Coronary artery (tissue), 2 donors: ENCODE measurements around the gene SART3.

Experiments
- DNase-seq: peaks from one replicate; pipeline ENCODE4 v3.0.0-alpha.2; 2017; ENCODE audit warnings: low spot score
- H3K27ac ChIP-seq, 2 donors: fragments of 200-600 bp; sonication (generic); one replicate each; pipeline ENCODE4 v1.5.1; 2016 to 2019
- H3K4me3 ChIP-seq: fragments of 200-600 bp; sonication (generic); 2 replicates; pipeline ENCODE4 v1.5.1; 2016; ENCODE audit warnings: mild to moderate bottlenecking, moderate library complexity
- TF ChIP-seq, protein P1 (sequence below): fragments of 200-600 bp; sonication (generic); IDR thresholded peaks from one replicate; pipeline ENCODE4 v1.5.1; 2019; ENCODE audit warnings: antibody characterized with exemption

The SART3 gene

DNA sequence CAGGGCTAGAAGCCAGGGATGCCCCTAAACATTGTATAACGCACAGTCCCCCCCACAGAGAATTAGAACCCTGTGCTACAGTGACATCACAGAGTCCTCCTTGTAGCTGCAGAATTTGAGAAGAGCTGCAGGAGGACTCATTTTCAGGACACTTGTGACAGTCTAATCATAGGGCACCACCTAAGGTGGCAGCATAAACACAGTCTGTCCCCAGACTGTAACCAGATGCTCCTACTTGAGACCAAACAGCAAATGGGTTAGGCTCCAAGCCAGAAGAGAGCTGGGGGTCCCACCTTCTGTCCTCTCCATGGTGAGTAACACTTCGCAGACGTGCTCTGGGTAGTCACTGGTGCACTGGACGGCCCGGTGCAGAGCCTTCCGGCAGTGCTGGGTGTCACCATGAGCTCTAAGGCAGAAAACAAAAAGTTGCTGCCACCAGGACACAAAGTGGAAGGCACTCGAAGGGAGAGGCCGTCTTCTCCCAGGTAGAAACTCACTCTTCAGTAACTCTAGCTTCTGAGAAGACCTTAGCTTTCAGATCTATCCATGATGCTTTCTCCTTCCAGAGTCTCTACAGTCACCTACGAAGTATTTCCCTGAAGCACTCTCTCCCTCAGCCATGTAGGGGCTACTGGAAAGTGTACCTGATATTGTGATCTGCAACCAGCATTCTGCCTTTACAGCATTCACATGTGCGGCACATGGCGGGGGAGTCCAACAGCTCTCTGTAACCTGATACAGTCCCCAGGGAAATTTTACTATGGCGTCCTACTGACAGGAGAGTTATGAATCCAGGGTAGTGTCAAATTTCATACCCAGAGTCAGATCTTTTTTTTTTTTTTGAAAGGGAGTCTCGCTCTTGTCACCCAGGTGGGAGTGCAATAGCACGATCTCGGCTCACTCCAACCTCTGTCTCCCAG lies 28.8 kb downstream of the SART3 start:
- no peak overlapping the region for H3K27ac ChIP-seq
- H3K4me3 ChIP-seq = no peak overlapping the region
- DNase-seq = no peak
- TF ChIP-seq, protein P1, sequence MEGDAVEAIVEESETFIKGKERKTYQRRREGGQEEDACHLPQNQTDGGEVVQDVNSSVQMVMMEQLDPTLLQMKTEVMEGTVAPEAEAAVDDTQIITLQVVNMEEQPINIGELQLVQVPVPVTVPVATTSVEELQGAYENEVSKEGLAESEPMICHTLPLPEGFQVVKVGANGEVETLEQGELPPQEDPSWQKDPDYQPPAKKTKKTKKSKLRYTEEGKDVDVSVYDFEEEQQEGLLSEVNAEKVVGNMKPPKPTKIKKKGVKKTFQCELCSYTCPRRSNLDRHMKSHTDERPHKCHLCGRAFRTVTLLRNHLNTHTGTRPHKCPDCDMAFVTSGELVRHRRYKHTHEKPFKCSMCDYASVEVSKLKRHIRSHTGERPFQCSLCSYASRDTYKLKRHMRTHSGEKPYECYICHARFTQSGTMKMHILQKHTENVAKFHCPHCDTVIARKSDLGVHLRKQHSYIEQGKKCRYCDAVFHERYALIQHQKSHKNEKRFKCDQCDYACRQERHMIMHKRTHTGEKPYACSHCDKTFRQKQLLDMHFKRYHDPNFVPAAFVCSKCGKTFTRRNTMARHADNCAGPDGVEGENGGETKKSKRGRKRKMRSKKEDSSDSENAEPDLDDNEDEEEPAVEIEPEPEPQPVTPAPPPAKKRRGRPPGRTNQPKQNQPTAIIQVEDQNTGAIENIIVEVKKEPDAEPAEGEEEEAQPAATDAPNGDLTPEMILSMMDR = no peak

DNA sequence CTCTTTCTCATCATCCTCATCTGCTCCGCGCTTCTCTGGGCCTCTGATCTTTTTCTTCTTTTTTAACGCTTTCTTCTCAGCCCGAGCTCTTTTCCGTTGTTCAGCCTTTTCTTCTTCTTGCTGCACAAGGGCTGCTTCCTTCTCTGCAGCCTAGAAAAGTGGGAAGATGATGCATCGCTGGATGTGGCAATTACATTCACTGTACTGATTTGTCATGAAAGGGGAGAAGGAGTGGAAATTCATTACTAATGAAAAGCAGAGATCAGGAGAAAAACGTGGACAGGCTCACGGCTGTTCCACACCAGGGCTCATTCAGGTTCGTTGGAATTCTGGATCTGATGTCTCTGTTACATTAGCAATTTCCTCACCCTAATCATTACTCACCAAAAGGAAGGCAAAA lies 30.8 kb downstream of the SART3 start:
- TF ChIP-seq, protein P1 = no peak
- no peak for DNase-seq
- Histone ChIP-seq H3K27ac (no peak overlapping the region), H3K4me3 (no peak overlapping the region)

DNA sequence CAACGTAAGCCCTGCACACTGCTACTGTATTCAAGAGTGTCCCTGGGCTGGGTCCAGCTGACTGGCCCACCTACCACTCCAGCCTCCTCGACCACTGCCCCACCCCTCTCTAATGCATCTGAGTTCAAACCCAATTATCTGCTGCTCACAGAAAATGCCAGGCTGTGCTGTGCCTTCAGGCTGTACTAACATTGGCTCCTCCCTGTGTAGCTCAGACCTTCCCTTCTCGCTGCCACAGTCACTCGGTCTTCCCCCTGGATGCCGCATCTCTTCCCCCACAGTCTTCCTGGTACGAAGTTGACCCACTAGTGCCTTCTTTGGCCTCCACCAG lies 33.8 kb downstream of the SART3 start:
- Histone ChIP-seq H3K27ac (no peak overlapping the region), H3K4me3 (no peak overlapping the region)
- TF ChIP-seq, protein P1 = no peak
- no peak for DNase-seq

DNA sequence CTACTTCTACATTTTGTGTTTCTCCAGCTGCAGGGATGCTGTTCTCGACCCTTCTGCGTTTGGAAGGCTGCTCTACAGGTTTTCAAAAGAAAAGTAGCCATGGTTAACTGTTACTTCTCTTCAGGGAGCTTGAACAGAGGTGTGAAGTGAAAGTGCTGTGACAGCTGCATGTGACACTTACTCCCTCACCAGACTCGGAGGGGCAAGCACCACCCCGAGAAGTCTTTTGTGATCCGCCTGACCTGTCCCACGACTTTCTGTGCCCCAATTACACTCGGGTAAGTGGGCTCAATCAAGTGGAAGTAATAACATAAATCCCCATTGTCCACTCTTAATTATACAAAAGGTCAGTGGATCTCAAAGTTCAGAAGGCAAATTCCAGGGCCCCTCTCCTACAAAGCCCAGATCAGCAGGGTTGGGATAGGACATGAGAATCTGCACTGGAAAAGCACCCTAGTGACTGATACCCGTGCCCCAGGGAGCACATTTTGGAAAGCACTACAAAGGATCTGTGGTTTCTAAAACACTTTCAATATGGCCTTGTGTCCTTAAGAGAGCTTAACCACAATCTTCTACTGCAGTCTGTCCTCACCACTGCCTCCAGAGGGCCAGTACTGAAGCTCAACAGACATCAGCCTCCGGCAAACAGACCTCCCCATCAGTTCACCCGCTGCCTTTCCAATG lies 34.3 kb downstream of the SART3 start:
- Histone ChIP-seq H3K27ac (no peak overlapping the region), H3K4me3 (no peak overlapping the region)
- no peak for DNase-seq
- TF ChIP-seq, protein P1 = no peak

DNA sequence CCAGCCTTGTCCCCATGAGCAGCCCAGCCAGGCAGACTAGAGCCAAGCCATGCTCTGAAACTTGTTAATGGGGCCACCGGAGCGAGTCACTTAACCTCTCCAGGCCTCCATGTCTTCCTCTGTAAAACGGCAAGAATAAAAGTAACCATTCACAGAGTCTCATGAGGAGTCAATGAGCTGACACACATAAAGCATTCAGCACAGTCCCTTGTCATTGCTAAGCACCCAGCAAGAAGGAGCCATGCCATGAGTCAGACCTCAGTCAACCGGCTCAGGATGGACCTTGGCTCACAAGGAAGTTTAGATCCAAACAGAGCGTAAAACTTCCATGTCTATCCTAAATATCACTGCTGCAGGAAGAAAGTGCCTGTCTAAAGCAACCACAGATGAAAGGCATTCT lies 35.3 kb downstream of the SART3 start:
- DNase-seq = no peak
- H3K27ac ChIP-seq = no peak overlapping the region
- H3K4me3 ChIP-seq = no peak overlapping the region
- TF ChIP-seq, protein P1 = no peak

DNA sequence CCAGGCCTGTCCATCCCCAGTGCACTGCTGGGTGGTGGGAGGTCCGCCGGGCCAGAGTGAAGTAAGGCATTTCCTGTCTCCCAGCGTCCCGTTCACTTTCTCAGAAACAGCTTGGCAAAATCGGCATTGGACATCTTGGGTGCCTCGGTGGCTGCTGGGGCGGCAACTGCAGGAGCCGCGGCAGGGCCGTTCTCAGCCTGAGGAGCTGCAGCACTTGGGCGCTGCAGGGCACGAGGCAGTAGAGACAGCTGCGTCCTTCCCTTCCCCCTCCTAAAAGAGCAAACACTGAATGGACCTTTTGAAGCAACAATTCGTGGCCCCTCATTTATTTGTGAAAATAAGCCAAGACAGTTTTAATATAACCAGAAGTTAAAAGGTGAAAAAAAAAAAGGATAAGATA lies 37.6 kb downstream of the SART3 start:
- no peak for DNase-seq
- Histone ChIP-seq H3K27ac (no peak overlapping the region), H3K4me3 (no peak overlapping the region)
- TF ChIP-seq, protein P1 = no peak

DNA sequence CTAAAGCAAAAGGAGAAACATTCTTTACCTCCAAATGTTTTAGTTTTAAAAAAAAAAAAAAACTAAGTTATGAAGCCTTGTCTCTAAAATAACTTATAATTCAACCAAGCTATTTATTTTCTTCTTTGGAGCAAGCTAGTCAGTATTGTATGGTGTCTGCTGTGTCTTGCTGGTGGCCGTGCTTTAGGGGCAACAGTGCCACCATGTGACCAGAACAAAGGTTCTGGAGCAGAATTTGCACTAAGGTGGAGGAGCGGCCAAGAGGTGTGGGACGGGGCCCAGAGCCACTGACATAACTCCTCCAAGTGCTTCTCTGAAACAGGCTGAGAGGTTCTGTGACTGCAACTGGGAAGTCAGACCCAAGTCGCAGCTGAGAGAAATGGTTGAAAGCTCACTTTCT lies 41.4 kb downstream of the SART3 start:
- TF ChIP-seq, protein P1 = no peak
- DNase-seq = no peak
- H3K27ac ChIP-seq = no peak overlapping the region
- H3K4me3 ChIP-seq = no peak overlapping the region
